Activated CD4-positive, alpha-beta T cell treated with anti-CD3 and anti-CD28 coated beads, Interleukin-2, Interleukin-6, amounts not matched to agents 100 ng/mL and 50 ng/mL, durations not matched to agents 16 hours and 8 hours (primary cell): ENCODE data around the gene PURB.
A peak's percentile ranks its signal among the peaks of the same experiment; 100 is the strongest.
"Not testable (repeated sequence)": the region's sequence is repeated elsewhere in the genome, so short reads cannot be mapped to it uniquely, and the experiment has no call there.

Experiments
- DNase-seq: peaks from one replicate; pipeline ENCODE4 v3.0.0-alpha.2; 2020

Gene PURB

DNA sequence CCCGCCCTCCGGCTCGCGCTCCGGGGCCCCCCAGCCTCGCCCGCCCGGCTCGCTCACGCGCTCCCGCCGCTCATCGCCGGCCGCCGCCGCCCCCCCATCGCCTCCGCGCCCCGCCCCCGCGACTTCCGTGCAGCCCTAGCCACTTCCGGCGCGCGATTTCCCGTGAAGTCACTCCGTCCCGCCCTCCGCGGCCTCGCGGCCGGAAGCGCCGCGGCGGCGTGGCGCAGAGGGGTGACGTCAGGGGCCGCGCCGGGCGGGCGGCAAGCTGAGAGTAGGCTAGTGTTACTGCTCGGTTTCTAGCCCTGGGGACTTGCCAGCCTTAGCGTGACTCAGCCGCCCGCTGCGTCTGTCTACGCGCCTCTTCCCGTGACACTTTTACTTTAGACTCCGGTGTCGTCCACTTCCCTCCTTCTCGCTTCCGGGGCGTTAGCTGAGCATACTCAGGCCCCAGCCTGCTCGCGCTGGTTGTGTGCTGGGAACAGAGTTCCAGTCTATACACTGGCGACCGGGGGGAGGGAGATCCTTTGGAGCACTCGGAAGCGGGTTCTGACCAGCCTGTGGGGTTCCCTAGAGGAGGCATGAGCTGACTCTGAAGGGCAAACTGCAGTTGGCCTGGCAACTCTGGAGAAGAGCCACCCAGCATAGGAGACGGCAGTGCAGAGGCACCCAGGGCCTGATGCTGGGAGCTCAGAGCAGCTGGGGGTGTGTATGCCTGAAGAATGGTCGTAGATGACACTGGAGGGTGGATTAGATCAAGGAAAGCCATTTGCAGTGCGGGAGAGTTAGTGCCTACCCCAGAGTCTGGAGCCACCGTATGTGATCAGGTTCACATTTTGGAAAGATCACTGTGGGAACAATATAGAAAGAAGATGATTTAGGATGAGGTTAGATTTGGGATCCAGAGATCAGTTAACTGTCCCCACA, at the start of gene PURB:
Gene PURB (minus strand): TSS at position 137 of the 924 bp plus-strand sequence. CDS start 182 bp downstream, outside the sequence.
- DNase-seq, result peak; percentile 97

GRCh38 chr7:44935016-44935415, 49.7 kb upstream of the PURB start:
- DNase-seq, result no peak

GRCh38 chr7:44934510-44934909, 49.2 kb upstream of the PURB start:
- DNase-seq, result not testable (repeated sequence)

GRCh38 chr7:44930921-44931320, 45.6 kb upstream of the PURB start:
- DNase-seq, result no peak

DNA sequence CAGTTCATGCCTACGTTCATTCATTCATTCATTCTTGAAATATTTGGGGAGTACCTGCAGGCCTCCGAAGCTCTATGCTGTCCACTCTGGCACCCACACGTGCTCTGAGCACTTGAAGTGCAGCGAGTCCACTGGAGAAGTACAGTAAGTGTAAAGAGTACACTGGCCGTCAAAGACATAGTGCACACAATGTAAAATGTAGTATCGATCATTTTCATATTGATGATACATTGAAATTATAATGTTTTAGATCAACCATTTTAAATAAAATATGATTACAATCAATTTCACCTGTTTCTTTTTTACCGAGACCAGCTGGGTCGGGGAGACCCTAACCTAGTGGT, 37.0 kb upstream of the PURB start:
- no peak for DNase-seq

- DNase-seq, result peak; percentile 96
Measured at GRCh38 chr7:44921607-44922350, 36.4 kb upstream of the PURB start.

DNA sequence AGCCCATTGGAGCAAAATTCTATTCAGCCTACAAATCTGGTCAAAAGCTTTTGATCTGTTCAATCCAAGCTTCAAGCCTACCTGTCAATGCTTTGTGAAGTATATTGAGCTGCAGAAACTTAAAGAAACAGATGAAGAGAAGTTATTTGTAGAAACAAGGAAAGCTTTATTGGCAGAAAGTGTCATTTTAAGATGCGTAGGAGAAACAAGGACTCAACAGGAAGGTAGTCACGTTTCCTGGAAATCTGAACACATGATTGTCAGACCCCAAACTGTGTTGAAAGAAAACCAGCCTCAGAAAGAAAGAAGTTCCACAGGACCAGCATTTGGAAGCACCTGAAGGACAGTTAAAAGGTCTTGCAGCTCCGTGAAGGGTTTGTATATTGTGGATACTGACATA, 34.8 kb upstream of the PURB start:
- no peak for DNase-seq

DNA sequence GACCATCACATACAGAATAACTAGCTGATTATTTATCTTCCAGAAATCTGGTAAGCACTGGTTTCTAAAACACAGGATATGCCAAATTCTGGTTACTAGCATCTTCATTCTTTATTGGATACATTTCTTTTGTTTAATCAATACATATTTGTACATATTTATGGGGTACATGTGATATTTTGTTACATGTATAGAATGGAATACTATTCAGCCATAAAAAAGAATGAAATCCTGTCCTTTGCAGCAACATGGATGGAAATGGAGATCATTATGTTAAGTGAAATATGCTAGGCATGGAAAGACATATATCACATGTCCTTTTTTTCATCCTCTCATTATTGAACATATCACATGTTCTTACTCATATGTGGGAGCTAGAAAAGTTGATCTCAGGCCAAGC, 32.7 kb upstream of the PURB start:
- DNase-seq, result no peak

- no peak for DNase-seq
Measured at GRCh38 chr7:44917465-44917864, 32.1 kb upstream of the PURB start.

DNA sequence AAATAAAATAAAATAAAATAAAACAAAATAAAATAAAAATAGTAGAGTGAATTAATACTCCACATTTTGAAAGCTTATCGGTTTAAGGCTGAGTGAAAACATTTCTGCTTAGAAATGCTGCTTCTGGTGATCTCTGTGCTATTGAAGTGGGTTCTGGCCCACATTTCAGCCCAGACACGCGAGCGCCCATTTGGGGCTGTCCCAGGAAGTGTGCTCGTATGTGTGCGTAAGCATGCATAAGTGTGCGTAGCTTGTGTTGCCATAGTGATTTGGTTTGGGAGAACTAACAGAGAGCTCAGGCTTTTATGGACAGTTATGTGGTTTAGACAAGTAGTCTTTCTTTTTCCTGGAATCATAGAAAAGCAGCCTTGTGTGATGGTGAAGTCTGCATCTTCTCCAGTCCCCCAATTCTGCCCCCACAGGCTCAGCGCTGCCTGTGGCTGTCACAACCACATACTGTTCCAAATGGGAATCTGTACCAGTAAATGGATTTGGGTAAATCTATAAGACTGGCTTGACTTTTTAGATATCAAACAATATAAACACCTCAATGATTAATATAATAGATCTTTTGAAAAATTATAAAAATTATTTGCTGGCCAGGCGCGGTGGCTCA, 29.8 kb upstream of the PURB start:
- peak; percentile 56 for DNase-seq

DNA sequence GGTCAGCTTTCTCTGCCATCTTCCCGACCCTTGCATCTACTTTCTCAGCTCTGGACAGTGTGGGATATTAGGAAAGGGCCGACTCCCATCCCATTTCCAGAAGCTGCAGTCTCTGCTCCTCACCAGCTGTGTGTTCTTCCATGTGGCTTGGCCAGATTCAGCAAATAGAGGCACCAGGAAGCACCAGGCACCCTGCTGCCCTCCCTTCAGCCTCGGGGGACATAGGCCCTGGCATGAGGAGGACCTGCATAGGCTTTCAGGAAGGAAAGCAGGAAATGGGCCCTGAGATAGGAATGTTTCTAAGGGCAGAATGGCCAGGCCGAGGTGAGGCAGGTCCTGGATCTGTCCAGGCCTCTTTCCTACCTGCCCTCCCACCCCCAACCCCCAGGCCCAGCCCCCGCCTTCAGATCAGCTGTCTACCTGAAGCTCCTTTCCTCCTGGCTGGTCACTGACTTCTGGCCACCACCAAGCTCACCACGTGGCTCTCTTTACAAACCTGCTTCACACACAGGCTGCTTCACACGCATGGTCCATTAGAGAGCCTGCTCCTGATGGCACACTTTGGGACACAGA, 27.5 kb upstream of the PURB start:
- no peak for DNase-seq

GRCh38 chr7:44911911-44912310, 26.6 kb upstream of the PURB start:
- no peak for DNase-seq

GRCh38 chr7:44909596-44910389, 24.5 kb upstream of the PURB start:
- no peak for DNase-seq

DNA sequence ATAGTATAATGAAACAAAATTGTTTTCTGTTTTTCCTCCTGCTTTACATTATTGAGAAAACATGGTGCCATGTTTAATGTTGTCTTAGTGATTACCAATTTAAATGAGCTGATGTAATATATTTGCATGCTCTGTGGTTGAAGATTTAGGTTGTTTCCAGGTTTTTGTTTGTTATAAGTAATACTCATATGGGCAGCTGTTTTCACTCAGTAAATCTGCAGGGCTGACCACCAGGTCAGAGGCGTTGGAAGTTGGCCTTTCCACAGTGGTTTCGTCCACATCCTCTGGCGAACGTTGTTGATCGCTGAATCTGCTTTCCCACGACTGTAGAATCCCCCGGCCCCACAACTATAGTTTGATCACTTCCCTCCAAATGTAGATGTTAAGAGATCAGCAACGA, 21.6 kb upstream of the PURB start:
- no peak for DNase-seq

DNA sequence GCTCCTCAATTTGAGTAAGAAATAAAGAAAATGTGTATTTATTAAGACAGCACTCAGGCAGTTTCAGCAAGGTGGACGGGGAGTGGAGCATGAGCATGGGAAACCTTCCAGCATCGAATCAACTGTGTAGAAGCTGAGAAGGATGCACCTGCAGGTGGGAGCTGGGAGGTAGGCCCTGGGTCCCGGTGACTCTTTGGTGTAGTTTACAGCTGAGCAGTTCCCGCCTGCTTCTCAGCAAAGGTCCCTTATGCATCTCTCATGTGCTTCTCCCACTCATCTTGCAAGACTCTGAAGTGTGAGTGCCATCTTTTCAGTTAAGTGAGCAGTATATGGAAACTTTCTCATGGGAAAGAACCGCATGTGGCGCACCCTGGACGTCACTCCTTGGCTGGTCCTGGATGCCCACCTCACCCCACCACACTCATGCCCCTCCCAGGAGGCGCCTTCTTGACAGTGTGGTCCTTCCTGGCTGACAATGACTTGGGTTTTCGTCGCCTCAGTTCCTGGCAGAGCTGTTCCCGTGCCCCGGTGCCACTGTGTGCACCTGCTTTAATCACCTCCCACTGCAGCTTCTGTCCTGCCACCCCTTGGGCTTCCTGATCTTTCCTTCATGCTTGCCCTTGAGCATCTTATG, 19.8 kb upstream of the PURB start:
- no peak for DNase-seq

DNA sequence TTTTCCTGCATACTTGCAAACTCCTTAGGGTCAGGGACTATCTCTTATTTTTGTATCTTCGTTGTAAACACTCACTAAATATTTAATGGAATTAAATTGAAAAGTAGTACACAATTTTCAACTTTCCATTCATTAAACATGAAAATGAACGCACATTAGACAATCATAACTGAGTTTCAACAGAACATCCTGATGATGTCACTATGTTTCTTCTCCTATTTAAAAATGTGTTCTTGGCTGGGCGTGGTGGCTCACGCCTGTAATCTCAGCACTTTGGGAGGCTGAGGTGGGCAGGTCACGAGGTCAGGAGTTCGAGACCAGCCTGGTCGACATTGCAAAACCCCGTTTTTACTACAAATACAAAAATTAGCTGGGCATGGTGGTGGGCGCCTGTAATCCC, 14.1 kb upstream of the PURB start:
- DNase-seq, result no peak

DNA sequence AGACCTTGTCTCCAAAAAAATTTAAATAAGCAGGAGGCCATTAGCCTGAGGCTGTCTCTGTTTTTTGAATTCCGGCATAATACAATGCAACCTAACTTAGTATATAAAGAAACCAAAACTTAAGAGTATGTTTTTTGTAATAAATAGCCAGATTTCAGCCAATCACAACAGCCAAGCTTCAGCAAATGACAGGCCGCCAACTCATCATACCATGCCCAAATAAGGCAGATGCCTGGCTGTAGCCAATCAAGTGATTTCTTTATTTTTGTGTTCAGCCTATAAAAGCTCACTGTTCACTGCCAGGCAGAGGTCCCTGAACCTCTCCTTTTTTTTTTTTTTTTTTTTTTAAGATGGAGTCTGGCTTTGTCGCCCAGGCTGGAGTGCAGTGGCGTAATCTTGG, 12.7 kb upstream of the PURB start:
- DNase-seq, result no peak

DNA sequence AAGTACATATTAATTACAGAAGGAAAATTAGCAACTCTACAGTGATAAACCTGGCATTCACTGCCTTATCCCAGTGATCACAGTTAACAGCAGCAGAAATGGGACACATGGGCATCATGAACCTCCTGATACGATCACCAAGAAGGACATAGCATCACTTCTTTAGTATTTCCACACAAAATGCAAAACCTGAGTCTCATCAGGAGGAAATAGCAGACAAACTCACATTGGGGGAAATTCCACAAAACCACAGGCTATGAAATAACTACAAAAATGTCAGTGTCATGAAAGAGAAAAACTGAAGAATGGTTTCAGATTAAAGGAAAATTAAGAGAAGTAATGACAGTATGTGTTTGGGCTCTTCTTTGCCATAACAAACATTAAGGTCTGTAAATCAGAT, 12.0 kb upstream of the PURB start:
- DNase-seq, result no peak

DNA sequence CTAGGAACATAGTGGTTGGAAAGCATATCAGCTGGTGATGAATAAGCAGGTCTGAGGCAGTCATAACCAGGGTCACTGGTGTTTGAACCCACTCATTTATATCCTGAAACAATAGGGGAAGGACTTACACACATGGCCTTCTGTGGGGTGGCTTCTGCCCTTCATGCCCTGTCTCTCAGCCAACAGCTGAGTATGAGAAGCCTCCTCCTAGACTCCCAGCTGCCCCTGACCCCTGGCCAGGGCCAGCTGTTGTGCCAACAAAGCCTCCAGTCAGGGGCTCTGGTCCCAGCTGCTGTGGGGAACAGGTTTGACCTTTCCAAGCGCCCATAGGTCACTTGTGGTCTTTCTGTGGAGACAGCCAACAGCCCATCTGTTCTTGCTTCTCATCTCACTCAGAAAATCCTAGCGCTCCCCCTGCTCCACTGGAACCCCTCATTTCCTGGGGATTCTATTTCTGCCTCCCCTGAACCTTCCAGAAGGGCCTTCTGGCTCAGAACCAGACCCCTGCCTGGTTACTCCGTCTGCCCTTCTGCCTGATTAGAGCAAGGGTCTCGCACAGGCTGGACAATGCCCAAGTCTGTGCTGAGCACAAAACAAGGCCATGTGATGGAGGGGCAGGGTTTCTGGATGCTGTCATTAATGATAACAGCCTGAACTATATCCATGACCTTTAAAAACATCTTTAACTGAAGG, 9.7 kb upstream of the PURB start:
- DNase-seq, result no peak

DNA sequence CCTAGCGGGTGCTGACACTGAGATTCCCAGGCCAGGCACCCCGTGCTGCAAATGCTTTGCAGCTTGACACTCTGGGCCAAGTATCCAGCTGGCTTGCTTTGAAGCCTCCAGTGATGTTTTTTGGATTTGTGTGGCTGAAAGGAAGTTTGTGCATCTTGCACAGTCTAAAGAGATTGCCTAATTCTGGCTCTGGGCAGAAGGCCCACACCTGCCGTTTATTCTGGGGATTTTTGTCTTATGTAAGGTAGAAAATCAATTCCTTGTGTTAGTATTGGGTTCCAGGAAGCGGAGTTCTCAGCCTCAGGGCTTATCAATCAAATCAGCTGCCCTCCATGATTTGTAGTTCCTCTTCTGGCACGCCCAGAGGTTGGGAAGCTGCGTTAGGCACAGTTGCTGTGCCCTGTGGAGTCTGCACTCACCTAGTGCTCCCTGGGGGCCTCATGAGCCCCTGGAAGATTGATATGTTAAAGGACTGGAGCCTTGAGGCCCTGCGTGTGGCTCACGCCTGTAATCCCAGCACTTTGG, 8.4 kb upstream of the PURB start:
- no peak for DNase-seq

DNA sequence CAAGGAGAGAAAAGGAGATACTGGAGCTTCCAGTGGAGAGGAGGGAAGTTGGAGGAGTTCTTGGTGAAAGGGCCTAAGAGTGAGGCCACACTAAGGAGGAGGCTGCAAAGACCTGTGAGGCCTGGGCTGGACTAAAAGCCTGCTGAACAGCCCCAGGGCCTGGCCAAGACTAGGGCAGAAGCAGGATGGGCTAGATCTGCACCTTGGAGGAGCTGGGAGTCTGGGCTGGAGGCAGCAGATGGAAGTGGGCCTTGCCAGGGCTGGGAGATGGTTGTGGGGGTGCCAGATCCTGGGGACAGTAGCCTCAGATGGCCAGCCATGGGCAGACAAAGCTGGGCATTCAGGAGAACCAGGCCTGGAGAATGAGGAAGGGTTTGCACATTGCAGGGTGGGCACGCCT, 6.5 kb upstream of the PURB start:
- no peak for DNase-seq
